Measurements from ENCODE around the gene HOXA6. TPM values are rescaled to one million over a fixed set of nuclear protein-coding genes. Genes with fewer than 3 reads are reported as not detected.
A peak's percentile ranks its signal among the peaks of the same experiment; 100 is the strongest.

HOXA6 gene
- total and polyA plus RNA-seq, 10 of the 15 experiments (the other 5 are each of a cell fraction or from before 2014, with no cell fraction given): 0.08 TPM; not detected in 9

DNA sequence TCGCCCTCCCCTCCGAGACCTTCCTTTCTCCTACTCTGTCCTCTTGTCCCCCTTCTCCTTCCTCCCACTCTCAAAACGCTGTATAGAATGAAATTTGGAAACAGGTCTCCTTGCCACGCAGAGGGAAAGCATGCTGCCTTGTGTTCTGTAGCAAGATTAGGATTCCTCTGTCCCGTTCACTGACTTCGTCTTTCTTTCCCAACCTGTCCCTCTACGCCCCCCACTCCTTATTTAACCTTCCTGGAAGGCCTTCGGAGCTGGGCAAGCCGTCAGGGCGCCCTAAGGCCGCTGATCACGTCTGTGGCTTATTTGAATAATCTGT is 16.4 kb upstream of the HOXA6 start:
- ChIA-PET CTCF (interaction anchor here (3.8 to 4.6 kb wide), 2 partner anchors 307 to 475 kb away, joined by 48 to 49 read pairs; no protein-coding TSS in a partner anchor), POLR2A (no interaction called here), RAD21 (ENCODE audit: unreplicated experiment) (interaction anchor here (0.7 to 3.8 kb wide), 2 partner anchors 482 to 656 kb away, joined by 3 to 46 read pairs; no protein-coding TSS in a partner anchor), SMC1A (ENCODE audit: uncharacterized antibody, unreplicated experiment) (no interaction called here)
- H3K4me1 ChIP-seq (ENCODE audit: control insufficient read depth, insufficient read depth, low read length): no peaks in the 10 kb centered on the region
- in situ Hi-C loops (cut with MboI): loop anchor here (25.0 kb wide), 1 partner anchor 1077 kb away; no protein-coding TSS in a partner anchor
- H3K9ac ChIP-seq (ENCODE audit: control insufficient read depth, insufficient read depth, low read length): no peak overlapping the region
- no peak for DNase-seq (ENCODE audit: low read depth, low spot score)
- BruUV-seq (replicated peaks): no TSS peak
- H2AFZ ChIP-seq (ENCODE audit: control insufficient read depth, low read depth, low read length): no peak overlapping the region
- WGBS (ENCODE audit: insufficient coverage, insufficient replicate concordance, low lambda C conversion rate, missing lambda C conversion rate): 10% methylated on average over 12 of the region's 12 CpGs
- H4K20me1 ChIP-seq (ENCODE audit: control insufficient read depth, insufficient read depth): no peaks in the 10 kb centered on the region
- H3K4me2 ChIP-seq (ENCODE audit: control insufficient read depth, insufficient read depth): no peak overlapping the region
- TF ChIP-seq ZNF622 (IDR thresholded peaks at IDR 0.05) (no peak), EZH2 (IDR thresholded peaks at IDR 0.05; ENCODE audit: borderline replicate concordance, control insufficient read depth, low read depth, low read length) (0 out of 2 replicates have a peak, but pooled peaks have one; percentile 52)
- H3K4me3 ChIP-seq: no peak overlapping the region
- H3K36me3 ChIP-seq (ENCODE audit: control insufficient read depth in 2 of 2, insufficient read depth in 2 of 2, low read length in 1 of 2): no peaks in the 10 kb centered on the region
- FAIRE-seq: no peak
- H3K9me3 ChIP-seq (replicated peaks; ENCODE audit: control insufficient read depth, insufficient read depth, low read length): peaks cover 2% of the 10 kb centered on the region; the same call in 1 of the 3 replicates
- peaks cover 19 to 44% of the 10 kb centered on the region in 2 experiments for H3K27me3 ChIP-seq (replicated peaks in 1 of 2; ENCODE audit: control insufficient read depth in 2 of 2, insufficient read depth in 2 of 2, low read length in 1 of 2)
- no peaks in the 10 kb centered on the region for H3K79me2 ChIP-seq (ENCODE audit: control insufficient read depth, insufficient read depth, low read length)
- intact Hi-C loops (cut with micrococcal nuclease; ENCODE audit: unreplicated experiment): loop anchor here (5.0 kb wide), 2 partner anchors 307 to 1272 kb away; no protein-coding TSS in a partner anchor
- H3K27ac ChIP-seq (ENCODE audit: control insufficient read depth, insufficient read depth): no peak overlapping the region
- ATAC-seq: no peak

DNA sequence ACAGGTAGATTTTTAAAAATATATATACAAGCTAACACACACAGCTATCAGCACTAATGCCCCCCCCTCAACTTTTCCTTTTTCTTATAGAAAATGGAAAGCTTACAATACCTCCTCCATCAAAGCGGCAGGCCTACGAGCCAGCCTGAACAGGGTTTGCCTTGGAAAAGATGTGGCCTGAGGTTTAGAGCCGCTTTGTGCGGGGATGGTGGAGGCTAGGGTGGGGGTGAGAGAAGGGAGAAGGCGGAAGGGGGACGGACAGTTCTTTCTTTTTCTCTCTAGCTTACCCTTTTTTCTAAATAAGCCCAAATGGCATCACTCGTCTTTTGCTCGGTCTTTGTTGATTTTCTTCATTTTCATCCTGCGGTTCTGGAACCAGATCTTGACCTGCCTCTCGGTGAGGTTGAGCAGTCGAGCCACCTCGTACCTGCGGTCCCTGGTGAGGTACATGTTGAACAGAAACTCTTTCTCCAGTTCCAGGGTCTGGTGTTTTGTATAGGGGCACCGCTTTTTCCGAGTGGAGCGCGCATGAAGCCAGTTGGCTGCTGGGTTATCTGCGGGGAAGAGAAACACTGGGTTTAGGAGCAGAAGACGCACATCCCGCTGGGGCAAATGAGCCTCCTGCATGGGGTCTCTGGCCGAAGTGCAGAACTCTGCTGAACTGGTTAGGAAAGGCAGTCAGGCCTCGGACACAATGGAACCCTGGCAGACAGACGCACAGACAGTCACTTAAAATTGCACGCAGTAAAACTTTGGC is 15.9 kb upstream of the HOXA6 start:
- CTCF ChIA-PET: interaction anchor here (0.9 to 4.6 kb wide), 6 partner anchors 13 to 794 kb away, joined by 3 to 100 read pairs (median 40); partner anchors contain the start of gene HOXA3
- BruUV-seq (replicated peaks): no TSS peak
- in situ Hi-C loops (cut with MboI): loop anchor here (25.0 kb wide), 1 partner anchor 1076 kb away; no protein-coding TSS in a partner anchor
- no peak overlapping the region for H3K9ac ChIP-seq (ENCODE audit: control insufficient read depth, insufficient read depth, low read length)
- FAIRE-seq (no peak), ATAC-seq (no peak), DNase-seq (ENCODE audit: low read depth, low spot score) (no peak)
- H3K4me2 ChIP-seq (ENCODE audit: control insufficient read depth, insufficient read depth): no peak overlapping the region
- H3K4me1 ChIP-seq (ENCODE audit: control insufficient read depth, insufficient read depth, low read length): no peaks in the 10 kb centered on the region
- peaks cover 2% of the 10 kb centered on the region; the same call in 1 of the 3 replicates for H3K9me3 ChIP-seq (replicated peaks; ENCODE audit: control insufficient read depth, insufficient read depth, low read length)
- 53% methylated on average over 23 of the region's 24 CpGs for WGBS (ENCODE audit: insufficient coverage, insufficient replicate concordance, low lambda C conversion rate, missing lambda C conversion rate)
- no peak overlapping the region for H3K27ac ChIP-seq (ENCODE audit: control insufficient read depth, insufficient read depth)
- no peaks in the 10 kb centered on the region for H3K79me2 ChIP-seq (ENCODE audit: control insufficient read depth, insufficient read depth, low read length)
- H4K20me1 ChIP-seq (ENCODE audit: control insufficient read depth, insufficient read depth): no peaks in the 10 kb centered on the region
- peaks cover 18 to 43% of the 10 kb centered on the region in 2 experiments for H3K27me3 ChIP-seq (replicated peaks in 1 of 2; ENCODE audit: control insufficient read depth in 2 of 2, insufficient read depth in 2 of 2, low read length in 1 of 2)
- POLR2A ChIA-PET: no interaction called here
- RAD21 ChIA-PET (ENCODE audit: unreplicated experiment): interaction anchor here (0.8 to 3.8 kb wide), 7 partner anchors 304 to 798 kb away, joined by 3 to 46 read pairs (median 3); no protein-coding TSS in a partner anchor
- SMC1A ChIA-PET (ENCODE audit: uncharacterized antibody, unreplicated experiment): interaction anchor here (0.8 to 1.4 kb wide), 3 partner anchors 13 to 794 kb away, joined by 3 to 5 read pairs (median 5); no protein-coding TSS in a partner anchor
- no peak overlapping the region for H3K4me3 ChIP-seq
- no peak overlapping the region for H2AFZ ChIP-seq (ENCODE audit: control insufficient read depth, low read depth, low read length)
- H3K36me3 ChIP-seq (ENCODE audit: control insufficient read depth in 2 of 2, insufficient read depth in 2 of 2, low read length in 1 of 2): no peaks in the 10 kb centered on the region
- intact Hi-C loops (cut with micrococcal nuclease; ENCODE audit: unreplicated experiment): loop anchor here (5.0 kb wide), 2 partner anchors 306 to 1271 kb away; no protein-coding TSS in a partner anchor
- TF ChIP-seq SMC3 (IDR thresholded peaks at IDR 0.05; ENCODE audit: borderline replicate concordance, low read length) (no peak), ZZZ3 (IDR thresholded peaks at IDR 0.05; ENCODE audit: control insufficient read depth, insufficient read length, low read depth) (no peak), CBX5 (IDR thresholded peaks at IDR 0.05; ENCODE audit: low read depth) (no peak), BACH1 (IDR thresholded peaks at IDR 0.05; ENCODE audit: borderline replicate concordance) (no peak), RELA (IDR thresholded peaks at IDR 0.05; ENCODE audit: borderline replicate concordance, partially characterized antibody) (no peak), ASH2L (IDR thresholded peaks at IDR 0.05; ENCODE audit: borderline replicate concordance, low read depth) (no peak), NFYB (IDR thresholded peaks at IDR 0.05; ENCODE audit: insufficient read depth, low read depth, low read length) (no peak), BCL11A (IDR thresholded peaks at IDR 0.05; ENCODE audit: low read depth, low read length) (no peak), YY1 (IDR thresholded peaks at IDR 0.05; ENCODE audit: low read depth, low read length) (no peak), SREBF1 (IDR thresholded peaks at IDR 0.05; ENCODE audit: low read length) (no peak)
- TF ChIP-seq, protein P1, sequence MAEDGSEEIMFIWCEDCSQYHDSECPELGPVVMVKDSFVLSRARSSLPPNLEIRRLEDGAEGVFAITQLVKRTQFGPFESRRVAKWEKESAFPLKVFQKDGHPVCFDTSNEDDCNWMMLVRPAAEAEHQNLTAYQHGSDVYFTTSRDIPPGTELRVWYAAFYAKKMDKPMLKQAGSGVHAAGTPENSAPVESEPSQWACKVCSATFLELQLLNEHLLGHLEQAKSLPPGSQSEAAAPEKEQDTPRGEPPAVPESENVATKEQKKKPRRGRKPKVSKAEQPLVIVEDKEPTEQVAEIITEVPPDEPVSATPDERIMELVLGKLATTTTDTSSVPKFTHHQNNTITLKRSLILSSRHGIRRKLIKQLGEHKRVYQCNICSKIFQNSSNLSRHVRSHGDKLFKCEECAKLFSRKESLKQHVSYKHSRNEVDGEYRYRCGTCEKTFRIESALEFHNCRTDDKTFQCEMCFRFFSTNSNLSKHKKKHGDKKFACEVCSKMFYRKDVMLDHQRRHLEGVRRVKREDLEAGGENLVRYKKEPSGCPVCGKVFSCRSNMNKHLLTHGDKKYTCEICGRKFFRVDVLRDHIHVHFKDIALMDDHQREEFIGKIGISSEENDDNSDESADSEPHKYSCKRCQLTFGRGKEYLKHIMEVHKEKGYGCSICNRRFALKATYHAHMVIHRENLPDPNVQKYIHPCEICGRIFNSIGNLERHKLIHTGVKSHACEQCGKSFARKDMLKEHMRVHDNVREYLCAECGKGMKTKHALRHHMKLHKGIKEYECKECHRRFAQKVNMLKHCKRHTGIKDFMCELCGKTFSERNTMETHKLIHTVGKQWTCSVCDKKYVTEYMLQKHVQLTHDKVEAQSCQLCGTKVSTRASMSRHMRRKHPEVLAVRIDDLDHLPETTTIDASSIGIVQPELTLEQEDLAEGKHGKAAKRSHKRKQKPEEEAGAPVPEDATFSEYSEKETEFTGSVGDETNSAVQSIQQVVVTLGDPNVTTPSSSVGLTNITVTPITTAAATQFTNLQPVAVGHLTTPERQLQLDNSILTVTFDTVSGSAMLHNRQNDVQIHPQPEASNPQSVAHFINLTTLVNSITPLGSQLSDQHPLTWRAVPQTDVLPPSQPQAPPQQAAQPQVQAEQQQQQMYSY (CRISPR knock-in tag; IDR thresholded peaks at IDR 0.05): no peak

Data from GM12878 (cell line).